Fibroblast of mammary gland (primary cell): Measurements from ENCODE around the gene TDP1.
A peak's percentile ranks its signal among the peaks of the same experiment; 100 is the strongest.

Experiments
- DNase-seq: peaks from one replicate; pipeline ENCODE4 v3.0.0-alpha.2; 2010; ENCODE audit warnings: low read depth
- H3K4me3 ChIP-seq: 2 replicates; pipeline ENCODE4 v1.5.1; 2011; ENCODE audit warnings: low read depth, mild to moderate bottlenecking, low read length, moderate library complexity; ENCODE audit not compliant: control insufficient read depth
- CTCF ChIP-seq: conservative IDR thresholded peaks from 2 replicates; pipeline ENCODE4 v1.5.1; 2011; ENCODE audit warnings: low read depth, low read length, inconsistent platforms; ENCODE audit not compliant: control insufficient read depth, insufficient read depth

The TDP1 gene

GRCh38 chr14:90093942-90094595, 138.3 kb downstream of the TDP1 start:
- H3K4me3 ChIP-seq: no peak overlapping the region
- DNase-seq: peak; percentile 35
- TF ChIP-seq CTCF: no peak
